ENCODE measurements around the gene UBQLN4.
A peak's percentile ranks its signal among the peaks of the same experiment; 100 is the strongest.
"Not testable (repeated sequence)": the region's sequence is repeated elsewhere in the genome, so short reads cannot be mapped to it uniquely, and the experiment has no call there.

UBQLN4 gene

DNA sequence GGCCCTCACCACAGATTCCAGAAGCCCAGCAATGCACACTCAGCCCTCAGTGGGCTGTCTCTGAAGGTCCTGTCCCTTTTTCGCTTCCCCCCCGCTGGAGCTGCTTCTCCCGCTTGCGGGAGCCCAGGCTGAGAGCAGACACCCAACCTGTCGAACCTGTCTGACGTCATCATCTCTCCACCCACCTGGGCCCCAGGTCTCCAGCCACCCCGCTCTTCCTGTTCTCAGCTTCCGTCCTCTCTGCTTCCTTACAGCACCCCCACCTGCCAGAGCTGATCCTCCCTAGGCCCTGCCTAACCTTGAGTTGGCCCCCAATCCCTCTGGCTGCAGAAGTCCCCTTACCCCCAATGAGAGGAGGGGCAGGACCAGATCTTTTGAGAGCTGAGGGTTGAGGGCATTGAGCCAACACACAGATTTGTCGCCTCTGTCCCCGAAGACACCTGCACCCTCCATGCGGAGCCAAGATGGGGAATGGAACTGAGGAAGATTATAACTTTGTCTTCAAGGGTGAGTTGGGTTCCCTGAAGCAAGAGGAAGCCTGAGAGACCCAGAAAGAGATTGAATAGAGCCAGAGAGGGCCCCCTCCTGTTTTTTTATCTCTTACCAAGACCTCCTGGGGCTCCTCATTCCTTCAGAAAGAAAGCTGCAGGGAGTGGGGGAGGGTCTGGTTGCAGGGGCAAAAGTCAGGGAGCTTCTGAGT lies 7.5 kb upstream of the UBQLN4 start, which contains the start of gene RAB25:
TSS of gene RAB25 (plus strand) at position 224 of the 700 bp plus-strand sequence. CDS start at position 465, 241 bp downstream.
- DNase-seq (ENCODE audit: low read depth) = no peak

DNA sequence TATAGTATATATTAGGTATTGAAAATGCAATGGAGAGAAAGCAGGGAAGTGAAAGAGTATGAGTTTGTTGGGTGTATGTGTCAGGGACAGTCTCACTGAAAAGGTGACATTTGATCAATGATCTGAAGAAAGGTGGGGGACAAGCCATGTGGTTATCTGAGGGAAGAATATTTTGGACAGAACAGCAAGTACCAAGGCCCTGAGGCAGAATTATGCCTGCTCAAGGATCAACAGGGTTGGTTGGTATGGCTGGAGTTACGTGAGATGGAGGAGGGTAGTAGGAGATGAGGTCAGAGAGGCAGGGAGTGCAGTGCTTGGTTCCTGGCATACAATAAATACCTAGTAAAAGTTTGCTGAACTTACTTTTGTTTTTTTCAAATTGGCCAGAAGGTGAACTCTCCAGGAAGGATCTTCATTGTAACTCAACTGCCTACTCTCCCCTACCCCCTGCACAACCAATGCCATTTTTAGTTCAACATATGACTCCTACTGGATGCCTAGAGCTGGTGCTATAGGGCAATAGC lies 2.8 kb upstream of the UBQLN4 start:
- no peak for DNase-seq (ENCODE audit: low read depth)

DNA sequence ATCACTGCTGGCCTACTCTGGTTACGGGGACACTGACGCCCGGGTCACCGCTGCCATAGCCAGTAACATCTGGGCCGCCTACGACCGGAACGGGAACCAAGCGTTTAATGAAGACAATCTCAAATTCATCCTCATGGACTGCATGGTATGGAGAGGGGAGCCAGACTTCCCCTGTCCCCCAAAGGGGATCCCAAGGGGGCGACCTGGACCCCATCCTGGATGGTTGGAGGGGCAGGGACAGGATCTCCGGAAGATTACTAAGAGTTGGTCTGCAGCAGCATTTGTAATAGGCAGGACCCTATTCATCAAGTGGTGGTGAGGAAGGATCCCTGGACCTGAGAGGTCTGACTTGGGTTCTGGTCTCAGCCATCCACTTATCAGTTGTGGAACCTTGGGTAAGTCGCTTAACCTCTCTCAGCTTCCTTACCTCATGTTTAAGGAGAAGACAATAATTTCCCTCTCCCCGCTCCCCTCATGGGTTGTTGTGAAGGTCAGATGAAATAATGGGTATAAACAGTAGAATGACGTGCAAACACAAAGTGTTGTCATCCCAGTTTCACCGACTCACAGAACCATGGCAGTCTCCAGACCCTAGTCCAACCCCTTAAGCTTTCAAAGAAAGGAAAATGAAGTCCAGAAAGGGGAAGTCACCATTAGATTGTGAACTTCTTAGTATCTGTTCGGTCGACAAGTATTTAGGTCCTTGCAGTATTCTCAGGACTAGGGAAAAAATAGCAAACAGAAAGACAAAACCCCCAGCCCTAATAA lies 1.9 kb upstream of the UBQLN4 start:
- no peak for DNase-seq (ENCODE audit: low read depth)

DNA sequence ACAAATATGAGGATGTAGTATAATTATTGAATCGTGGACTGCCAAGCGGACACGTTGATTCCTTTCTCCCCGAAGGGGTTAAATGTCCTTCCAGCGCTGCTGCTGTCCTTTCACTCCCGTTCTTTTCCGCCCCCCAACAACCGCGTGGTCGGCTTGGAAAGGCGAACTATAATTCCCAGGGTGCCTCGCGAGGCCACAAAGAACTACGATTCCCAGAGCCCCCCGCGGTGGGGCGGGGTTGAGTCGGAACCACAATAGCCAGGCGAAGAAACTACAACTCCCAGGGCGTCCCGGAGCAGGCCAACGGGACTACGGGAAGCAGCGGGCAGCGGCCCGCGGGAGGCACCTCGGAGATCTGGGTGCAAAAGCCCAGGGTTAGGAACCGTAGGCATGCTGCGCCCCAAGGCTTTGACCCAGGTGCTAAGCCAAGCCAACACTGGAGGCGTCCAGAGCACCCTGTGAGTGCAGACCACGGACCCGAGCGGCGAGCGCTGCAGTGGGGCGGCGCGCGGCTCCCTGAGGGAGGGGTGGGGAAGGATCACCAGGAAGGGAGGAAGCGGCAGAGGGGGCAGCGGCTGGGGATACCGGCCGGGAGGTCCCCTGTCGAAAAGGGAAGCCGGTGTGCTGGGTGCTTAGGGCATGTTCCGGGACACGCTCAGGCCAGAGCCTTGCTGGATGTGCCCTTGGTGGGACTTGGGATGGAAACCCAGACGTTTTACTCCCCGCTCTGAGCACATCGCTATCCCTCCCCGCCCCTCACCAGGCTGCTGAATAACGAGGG lies 1.1 kb upstream of the UBQLN4 start, which contains the start of gene LAMTOR2:
TSS of gene LAMTOR2 (plus strand) at position 283 of the 781 bp plus-strand sequence. CDS start at position 391, 108 bp downstream.
- DNase-seq (ENCODE audit: low read depth) = peak; percentile 94

DNA sequence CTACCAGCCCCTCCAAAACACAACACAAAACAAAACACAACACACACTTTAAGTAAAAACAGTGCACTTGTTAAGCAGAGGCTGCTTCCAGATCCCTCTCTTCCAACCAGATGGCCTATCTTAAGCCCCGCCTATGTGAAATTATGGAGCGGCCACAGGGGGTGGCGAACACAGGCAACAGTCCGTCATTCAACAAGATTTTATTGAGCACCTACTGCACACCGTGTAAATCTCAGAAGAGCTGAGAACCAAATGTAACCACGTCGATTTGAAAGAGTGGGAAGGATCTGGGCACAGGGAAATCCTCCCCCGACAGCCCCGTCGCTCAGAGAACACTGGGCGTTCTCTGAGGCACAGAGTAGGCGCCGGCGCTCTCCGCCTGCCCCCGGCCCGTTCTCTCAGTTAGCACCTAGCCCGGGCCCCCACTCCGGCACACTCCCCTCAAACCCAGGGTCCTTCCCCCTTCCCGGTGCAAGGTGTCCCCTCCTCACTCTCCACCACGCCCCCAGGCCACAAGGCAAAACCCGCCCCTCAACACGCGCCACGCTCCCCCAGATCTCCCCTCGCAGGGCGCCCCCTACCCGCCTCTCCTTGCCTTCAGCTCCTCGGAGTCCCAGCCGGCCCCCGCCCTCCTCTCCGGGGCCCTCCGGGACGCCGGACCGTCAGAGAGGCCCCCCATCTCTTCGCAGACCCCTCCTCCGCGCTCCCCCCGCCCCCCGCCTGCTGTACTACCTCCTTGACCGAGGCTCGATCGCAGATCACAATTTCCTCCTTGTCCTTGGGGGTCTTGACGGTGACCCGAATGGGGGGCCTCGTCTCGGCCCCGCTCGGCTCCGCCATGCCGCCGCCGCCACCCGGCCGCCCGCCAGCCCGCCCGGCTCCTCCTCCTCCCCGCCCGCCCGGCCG lies 483 bp downstream of the UBQLN4 start:
- peak; percentile 57 for DNase-seq (ENCODE audit: low read depth)

DNA sequence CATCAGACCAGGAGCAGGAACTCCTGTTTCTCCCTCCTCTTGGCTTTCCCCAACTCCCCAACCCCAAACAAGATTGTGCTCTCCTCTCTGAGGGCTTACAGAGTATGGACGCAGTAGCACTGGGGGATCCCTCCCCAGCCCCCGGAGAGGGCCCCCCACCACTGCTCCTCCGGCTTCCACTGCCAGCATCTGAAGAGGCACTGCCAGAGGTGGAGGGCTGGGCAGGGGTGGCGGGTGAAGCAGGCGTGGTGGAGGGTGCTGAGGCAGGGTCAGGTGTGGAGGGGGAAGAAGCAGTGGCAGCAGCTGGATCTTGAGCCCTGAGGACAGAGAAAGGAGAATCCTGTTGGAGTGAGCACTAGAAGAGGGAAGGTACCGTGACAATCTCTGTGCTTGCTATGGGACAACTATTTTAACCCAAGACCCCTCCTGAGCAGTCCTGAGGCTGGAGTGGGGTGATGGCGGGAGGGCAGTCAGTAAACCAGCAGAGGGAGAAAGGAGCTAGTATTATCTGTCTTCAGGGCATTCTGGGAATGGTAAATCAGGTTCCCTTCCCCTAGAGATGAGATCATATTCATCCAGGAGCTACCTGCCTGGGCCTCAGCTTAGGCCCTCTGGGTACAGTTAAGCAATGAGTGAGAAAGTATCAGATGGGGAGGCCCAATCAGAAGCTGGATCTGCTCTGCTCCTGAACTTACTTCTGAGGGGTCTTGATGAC lies 2.4 kb downstream of the UBQLN4 start:
- no peak for DNase-seq (ENCODE audit: low read depth)

DNA sequence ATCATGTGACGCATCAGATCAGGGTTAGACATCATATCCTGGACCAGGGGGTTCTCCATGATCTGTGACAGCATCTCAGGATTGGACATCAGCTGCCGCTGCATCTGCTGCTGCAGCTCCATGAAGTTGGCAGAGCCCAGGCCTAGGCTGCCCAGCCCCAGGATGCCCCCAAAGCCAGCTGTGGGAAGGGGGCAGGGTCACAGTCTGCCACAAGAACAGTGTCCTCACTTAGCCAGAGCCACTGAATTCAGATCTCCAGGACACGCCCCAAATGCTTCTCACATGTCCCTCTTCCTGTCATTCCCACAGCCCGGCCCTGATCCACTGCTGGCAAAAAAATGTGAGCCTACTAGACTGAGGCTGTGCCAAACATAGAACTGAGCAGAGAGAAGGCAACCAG lies 3.2 kb downstream of the UBQLN4 start:
- no peak for DNase-seq (ENCODE audit: low read depth)

DNA sequence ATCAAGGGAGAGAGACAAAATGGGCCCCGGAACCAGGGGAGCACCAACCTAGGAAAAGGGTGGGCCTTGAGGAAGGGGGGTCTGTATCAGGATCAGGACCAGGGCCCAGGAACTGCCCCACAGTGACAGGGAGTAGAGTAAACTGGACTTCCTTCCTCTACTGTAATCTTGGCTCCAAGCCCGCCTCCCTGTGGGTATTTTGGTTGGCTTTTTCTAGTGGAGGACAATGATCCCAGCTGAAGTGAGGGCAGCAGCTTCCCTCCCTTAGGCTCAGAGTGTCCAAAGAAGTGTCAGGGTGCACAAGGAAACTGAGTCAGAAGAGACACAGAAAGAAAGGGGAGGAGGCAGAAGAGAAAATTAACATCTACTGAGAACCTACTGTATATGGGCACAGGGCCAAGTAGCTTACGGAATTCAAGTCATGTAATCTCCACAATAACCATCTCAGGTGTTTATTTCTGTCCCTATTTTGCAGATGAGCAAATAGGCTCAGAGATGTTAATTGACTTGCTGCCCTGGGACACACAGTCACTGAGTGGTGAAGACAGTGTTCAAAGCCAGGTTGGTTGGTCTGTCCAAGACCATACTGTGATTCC lies 4.8 kb downstream of the UBQLN4 start:
- DNase-seq (ENCODE audit: low read depth) = no peak

DNA sequence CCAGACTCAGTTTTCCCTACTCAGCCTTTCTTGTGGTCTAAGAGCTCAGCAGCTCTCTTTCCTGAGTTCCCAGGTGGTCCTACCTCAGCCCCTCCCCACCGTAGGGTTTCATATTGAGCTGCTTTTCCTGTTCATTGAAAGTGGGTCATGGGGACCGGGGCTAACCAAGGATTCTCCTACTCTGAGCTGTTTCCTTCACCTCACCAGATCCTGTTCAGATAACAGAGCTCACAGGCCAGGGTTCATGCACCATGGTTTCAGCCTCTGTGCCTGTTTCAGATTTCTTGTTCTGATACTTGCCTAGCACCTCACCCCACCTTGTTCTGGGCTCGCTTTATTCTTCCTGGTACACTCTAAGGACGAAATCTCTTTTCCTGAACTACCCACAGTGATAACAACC lies 8.5 kb downstream of the UBQLN4 start:
- DNase-seq (ENCODE audit: low read depth) = no peak

DNA sequence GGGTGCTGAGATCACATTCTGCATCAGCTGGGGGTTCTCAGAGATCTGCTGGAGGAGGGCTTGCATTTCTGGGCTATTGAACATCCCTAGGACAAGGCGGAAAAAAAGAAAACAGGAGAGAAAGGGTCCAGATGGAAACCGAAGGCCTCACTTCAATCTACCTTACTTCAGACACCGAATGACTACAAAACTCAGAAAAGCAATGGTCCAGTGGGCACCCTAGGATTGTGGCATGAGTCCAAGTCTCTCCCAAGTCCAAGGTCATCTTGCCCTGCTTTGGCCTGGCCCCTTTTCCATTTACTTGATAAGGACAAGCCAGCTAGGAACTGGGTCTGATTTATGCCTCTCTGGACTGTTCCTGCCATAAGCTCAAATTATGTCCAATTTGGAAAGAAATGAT lies 10.8 kb downstream of the UBQLN4 start:
- DNase-seq (ENCODE audit: low read depth) = no peak

DNA sequence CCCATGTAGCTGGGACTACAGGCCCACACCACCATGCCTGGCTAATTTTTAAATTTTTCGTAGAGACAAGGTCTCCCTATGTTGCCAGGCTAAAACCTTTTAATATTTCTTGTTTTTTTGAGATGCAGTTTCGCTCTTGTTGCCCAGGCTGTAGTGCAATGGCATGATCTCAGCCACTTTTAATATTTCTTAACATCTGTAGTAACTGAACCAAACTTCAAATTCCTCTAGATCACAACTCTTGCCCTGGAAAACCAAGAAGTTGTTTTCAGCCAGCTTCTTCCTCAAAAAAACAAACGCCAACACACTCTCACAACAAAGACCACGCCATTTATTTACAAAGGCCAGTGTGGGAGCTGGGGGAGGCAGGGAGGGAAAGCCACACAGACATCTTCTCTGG lies 18.6 kb downstream of the UBQLN4 start:
- DNase-seq (ENCODE audit: low read depth) = not testable (repeated sequence)

DNA sequence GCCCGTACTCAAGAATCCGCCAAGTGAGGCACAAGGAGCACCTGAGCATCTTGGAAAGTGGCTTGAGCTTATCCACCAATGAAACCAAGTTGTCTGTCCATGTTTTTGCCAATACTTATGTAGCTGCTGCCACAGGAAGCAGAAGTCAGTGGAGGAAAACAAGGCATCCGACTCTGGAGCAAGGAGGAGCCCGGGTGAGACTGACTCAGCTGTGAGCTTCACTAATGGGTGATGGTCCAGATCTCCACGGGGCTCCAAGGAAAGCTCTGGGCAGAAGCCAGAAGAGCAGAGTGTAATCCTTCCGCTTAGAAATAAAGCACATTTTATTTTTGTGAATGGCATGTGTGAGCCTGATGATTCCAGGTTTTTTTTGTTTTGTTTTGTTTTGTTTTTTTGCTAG lies 20.6 kb downstream of the UBQLN4 start:
- DNase-seq (ENCODE audit: low read depth) = no peak

DNA sequence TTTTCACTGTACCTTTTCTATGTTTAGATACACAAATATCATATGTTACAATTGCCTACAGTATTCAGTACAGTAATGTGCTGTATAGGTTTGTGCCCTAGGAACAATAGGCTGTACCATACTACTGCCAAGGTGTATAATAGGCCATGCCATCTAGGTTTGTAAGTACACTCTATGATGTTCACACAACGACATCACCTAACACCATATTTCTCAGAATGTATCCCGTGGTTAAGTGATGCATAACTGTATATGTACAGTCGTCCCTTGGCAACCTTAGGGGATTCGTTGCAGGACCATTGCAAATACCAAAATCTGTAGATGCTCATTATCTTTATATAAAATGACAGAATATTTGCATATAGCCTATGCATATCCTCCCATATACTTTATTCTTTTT lies 27.0 kb downstream of the UBQLN4 start:
- no peak for DNase-seq (ENCODE audit: low read depth)

DNA sequence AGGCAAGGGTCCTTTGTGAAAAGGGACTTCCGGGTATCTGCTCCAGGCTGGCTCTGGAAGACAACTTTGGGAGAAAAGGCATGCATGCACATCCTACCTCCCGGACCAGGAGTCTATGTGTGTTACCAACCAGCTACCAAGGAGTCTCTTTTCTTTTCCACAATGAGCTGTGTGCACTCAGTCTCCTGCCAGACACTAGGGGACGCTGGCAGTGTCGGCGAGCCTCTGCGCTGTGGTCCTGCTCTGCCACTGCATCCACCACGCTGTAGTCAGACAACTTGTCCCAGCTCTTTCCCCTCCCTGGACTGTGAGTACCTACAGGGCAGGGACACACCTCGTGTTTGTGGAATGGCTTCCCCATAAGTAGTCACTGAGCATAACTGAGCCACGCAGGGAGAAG lies 27.7 kb downstream of the UBQLN4 start:
- DNase-seq (ENCODE audit: low read depth) = no peak

DNA sequence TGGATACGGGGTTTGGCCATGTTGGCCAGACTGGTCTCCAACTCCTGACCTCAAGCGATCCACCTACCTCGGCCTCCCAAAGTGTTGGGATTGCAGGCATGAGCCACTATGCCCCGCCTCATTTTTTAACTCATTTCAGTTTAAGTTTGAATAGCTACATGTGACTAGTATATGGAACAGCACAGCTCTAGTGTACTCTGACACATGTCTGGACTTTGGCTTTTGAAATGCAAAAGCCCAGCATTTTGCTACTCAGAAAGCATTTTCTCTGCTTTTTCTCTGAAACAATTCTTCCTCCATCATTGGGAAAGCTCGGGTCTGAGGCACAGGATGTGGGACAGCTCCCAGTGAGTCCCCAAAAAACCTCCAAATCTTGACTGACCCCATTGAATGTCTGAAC lies 28.8 kb downstream of the UBQLN4 start:
- DNase-seq (ENCODE audit: low read depth) = no peak

DNA sequence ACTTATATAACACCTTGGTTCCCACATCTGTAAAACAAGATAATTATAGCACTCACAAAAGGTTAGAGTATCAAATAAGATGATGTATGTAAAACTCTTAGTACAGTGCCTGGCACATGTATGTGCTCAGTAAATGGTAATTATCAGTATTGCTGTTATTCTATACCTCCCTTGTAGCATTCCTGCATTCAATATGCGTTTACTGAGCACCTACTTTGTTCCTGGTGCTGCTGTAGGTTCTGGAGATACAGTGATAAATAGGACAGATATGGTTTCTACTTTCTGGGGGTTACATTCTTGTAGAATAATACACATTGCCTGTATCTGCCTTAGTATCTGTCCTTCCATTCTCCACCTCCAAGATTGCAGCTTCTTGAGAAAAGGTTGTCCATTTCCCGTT lies 31.6 kb downstream of the UBQLN4 start:
- no peak for DNase-seq (ENCODE audit: low read depth)

DNA sequence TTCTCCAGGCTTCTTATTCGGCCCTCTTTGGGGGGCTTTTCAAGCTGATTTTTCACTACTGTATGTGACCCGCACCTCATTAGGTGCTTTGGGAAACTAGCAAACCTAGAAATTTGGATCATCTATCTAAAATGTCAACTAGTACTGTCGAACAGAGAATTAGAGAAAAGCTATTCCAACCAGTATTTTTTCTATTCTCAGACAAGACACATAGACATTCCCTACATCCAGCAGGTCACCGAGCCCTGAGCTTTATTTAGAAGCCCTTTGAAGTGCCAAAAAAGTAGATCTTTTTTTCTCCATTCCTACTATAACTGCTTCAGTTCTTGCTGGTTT lies 32.5 kb downstream of the UBQLN4 start:
- no peak for DNase-seq (ENCODE audit: low read depth)

DNA sequence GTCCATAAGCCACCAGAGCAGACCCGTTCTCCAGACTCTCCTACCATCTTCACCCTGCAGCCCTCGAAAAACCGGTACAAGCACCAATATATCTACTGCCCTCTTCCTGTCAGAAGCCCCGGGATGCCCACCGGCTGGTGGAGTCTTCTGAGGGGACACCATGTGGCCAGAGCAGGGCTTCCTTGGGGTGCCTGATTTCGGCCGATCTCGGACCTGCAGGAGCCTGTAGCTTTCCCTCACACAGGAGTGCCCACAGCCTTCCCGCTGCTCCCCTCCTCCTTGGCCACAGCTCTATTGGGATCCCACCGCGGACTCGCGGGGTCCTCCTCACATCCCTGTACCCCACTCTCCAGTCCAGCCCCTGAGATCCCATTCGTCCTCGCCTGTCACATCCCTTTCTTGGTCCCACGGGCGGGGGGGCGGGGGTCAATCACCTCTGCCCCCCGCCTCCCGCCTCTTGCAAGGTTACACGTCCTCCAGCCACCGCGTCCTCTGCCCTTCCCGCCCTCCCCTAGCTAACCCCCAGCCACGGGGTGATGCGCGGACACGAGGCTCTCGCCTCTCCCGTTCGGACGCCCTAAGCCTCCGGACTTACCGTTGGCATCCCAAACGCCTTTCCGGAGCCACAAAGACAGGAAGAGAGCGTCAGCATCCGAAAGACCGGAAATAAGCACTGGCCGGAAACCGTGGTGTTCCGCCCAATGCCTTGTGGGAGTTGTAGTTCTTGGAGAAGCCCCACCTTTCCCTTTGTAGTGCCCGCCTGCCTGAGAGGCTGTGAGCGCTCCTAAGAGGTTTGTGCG lies 33.1 kb downstream of the UBQLN4 start, which contains the start of gene SSR2:
TSS of gene SSR2 (minus strand) at position 659 of the 800 bp plus-strand sequence. CDS start 784 bp downstream, outside the sequence.
- peak; percentile 72 for DNase-seq (ENCODE audit: low read depth)

DNA sequence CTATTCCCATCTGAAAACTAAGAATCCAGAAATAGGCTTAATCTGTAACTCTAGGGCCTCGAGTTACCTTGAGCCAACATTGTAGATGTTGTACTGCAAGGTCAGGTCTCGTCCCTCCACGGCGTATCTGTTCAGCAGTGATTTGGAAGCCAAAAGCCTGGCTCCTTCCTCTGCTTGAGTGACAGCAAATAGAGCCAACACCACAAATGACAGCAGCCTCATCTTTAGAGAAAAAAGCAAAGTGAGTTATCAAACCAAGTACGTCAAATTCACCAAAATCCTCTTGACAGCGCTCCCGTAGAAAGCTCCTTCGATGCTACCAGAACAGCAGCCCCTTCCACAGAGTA lies 33.7 kb downstream of the UBQLN4 start:
- DNase-seq (ENCODE audit: low read depth) = no peak

DNA sequence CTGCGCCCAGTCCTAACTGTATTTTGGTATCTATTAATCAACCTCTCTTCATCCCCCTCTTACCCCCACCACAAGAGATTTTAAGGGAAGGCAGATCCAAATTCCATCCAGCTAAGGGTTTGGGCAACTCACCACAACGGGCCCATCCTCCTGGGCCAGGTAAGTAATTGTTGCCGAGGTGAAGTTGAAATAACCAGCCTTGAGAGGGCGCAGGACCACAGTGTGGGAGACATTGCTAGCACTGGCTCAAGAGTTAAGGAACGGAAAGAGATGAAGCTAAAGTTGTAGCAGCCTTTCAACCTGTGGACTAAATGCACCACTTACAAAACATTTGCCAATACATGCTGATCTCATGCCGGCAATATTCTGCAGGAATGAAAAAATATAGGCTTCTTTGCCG lies 38.8 kb downstream of the UBQLN4 start:
- no peak for DNase-seq (ENCODE audit: low read depth)
